ENCODE data around the gene TCEAL7.

- TF ChIP-seq CTCF (IDR thresholded peaks at IDR 0.05; ENCODE audit: low read depth, low read length, missing input control), result no peak
- no peak for TF ChIP-seq RAD21 (IDR thresholded peaks at IDR 0.05)
- no peak for TF ChIP-seq MAX (IDR thresholded peaks at IDR 0.05)
- no peak for TF ChIP-seq ZBTB33 (IDR thresholded peaks at IDR 0.05)
- TF ChIP-seq GABPA (IDR thresholded peaks at IDR 0.05 in 1 of 2, conservative IDR thresholded peaks at IDR 0.05 in 1 of 2), result no peak
- TF ChIP-seq TAF1 (conservative IDR thresholded peaks at IDR 0.05), result no peak
- no peak for TF ChIP-seq REST (IDR thresholded peaks at IDR 0.05)
- TF ChIP-seq JUND (IDR thresholded peaks at IDR 0.05), result no peak
- TF ChIP-seq SP1 (IDR thresholded peaks at IDR 0.05), result no peak
- no peak for TF ChIP-seq EGR1 (IDR thresholded peaks at IDR 0.05; ENCODE audit: low read depth in 2 of 2)
- TF ChIP-seq YY1 (IDR thresholded peaks at IDR 0.05), result no peak
- TF ChIP-seq ATF3 (IDR thresholded peaks at IDR 0.05), result no peak
- no peak for TF ChIP-seq RXRA (IDR thresholded peaks at IDR 0.05)
These were observed 17.8 kb downstream of the TCEAL7 start for GRCh38 chrX:103347682-103348397.
